ENCODE measurements around the gene APEX1.

APEX1 gene

DNA sequence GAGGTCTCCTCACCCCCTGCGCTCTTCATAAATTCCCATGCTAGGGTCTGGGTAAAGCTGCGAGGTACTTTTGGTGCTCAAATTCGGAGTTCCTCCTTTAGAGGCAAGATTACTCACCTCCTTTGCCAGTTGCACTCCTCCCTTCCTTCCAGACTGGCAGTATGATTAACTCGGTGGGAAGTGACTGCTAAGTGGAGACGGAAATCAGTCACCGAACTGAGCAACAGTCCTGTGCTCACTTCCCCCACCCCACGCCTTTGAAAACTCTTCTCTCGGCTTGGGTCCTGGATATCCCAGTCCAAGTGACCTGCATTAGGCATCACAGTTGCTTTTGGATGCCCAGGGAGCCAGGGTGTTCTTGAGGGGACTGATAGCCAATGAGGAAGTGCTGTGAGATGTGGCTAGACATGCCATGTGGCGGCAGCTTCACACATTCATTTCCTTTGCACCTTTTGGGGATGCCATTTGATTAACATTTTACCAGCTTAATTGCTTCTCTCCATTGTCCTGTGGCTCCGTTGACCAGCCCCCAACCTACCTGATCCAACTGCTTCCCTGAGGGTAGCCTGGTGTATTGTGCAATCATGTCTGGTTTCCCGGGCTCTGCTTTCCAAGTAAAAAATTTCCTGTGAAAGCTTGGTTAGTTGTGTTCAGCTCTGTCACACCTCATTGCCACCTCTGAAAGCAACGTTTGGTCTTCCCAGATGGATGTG, 15.0 kb downstream of the APEX1 start:
- TF ChIP-seq, protein P1, sequence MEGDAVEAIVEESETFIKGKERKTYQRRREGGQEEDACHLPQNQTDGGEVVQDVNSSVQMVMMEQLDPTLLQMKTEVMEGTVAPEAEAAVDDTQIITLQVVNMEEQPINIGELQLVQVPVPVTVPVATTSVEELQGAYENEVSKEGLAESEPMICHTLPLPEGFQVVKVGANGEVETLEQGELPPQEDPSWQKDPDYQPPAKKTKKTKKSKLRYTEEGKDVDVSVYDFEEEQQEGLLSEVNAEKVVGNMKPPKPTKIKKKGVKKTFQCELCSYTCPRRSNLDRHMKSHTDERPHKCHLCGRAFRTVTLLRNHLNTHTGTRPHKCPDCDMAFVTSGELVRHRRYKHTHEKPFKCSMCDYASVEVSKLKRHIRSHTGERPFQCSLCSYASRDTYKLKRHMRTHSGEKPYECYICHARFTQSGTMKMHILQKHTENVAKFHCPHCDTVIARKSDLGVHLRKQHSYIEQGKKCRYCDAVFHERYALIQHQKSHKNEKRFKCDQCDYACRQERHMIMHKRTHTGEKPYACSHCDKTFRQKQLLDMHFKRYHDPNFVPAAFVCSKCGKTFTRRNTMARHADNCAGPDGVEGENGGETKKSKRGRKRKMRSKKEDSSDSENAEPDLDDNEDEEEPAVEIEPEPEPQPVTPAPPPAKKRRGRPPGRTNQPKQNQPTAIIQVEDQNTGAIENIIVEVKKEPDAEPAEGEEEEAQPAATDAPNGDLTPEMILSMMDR (IDR thresholded peaks at IDR 0.05; ENCODE audit: low read depth, low read length), result no peak
- no peak for DNase-seq (ENCODE audit: extremely low read depth, low read depth)

DNA sequence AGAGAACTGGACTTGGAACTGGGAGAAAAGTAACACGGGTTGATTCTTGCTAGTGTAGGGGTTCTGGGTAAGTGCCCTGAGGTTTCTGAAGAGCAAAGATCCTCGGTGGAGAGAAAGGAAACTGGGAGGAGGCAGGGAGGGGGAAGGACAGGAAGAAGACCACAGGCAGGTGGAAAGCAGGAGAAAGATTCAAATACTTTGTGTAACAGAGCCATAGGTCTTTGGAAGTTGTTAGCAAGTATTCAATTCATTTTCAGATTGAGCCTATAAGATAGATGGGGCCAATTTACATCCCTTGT, 15.5 kb downstream of the APEX1 start:
- TF ChIP-seq, protein P1 (IDR thresholded peaks at IDR 0.05; ENCODE audit: low read depth, low read length), result no peak
- DNase-seq (ENCODE audit: extremely low read depth, low read depth), result no peak

DNA sequence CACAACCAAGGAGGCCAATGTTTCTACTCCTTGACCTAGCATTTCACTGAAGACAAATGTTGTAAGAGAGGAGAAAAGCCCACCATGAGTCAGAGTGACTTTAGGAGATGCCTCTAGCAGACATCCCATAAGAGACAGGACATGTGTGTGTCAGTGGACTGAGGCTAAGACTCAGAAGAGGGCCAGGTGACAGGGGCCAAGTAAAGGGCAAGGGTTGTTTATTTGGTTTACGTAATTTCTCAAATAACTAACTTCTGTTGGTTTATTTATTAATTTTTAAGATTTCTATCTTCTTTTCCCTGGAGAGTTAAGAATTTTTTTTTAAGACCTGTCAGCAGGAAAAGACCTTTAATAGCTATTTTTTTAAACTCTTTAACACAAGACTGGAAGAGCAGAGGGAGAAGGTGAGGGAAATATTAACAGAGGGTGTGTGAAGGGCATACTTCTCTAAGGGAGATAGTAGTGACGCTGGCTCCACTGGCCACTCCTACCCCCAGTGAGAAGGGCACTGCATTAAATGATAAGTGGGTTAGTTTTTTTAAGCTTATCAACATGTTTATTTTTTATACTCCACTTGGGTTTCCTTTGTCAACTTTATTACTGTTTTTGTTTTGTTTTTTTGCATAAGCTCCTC, 17.6 kb downstream of the APEX1 start:
- no peak for DNase-seq (ENCODE audit: extremely low read depth, low read depth)
- TF ChIP-seq, protein P1 (IDR thresholded peaks at IDR 0.05; ENCODE audit: low read depth, low read length), result no peak

- DNase-seq (ENCODE audit: extremely low read depth, low read depth), result no peak
- TF ChIP-seq, protein P1 (IDR thresholded peaks at IDR 0.05; ENCODE audit: low read depth, low read length), result no peak
Observed at GRCh38 chr14:20476776-20477175, 21.8 kb downstream of the APEX1 start.

DNA sequence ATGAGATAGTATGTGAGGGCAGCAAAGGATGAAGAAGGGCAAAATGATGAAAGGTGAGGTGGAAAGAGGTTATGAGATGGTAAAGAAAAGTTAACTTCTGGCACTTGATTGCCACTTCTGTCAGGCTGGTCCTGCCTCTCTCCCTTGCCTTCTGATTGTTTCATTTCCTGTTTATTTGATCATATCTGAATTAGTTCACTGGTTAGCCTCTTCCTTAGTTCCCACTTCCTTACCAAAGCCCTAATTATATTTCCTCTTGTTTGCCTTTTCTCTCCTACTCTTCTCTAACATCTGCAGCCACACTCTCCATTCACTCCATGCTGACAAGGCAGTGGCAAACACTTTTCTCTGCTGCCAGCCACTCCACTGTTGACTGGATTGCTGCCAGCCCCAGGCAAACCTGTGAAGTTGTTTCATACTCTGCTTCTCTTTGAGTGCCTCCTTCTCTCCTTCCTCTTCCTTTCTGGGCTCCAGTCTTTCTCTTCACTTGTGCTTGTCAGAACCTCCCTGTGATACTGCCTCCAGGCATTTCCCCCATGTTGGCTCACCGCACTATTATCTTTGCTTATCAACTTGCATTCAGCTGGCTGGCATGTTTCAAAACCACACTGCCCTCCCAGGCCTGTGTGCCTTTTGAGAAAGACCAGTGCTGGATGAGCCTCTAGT, 22.3 kb downstream of the APEX1 start:
- TF ChIP-seq, protein P1 (IDR thresholded peaks at IDR 0.05; ENCODE audit: low read depth, low read length), result no peak
- no peak for DNase-seq (ENCODE audit: extremely low read depth, low read depth)

- TF ChIP-seq, protein P1 (IDR thresholded peaks at IDR 0.05; ENCODE audit: low read depth, low read length), result no peak
- no peak for DNase-seq (ENCODE audit: extremely low read depth, low read depth)
Observed at GRCh38 chr14:20478894-20479293, 23.9 kb downstream of the APEX1 start.

- TF ChIP-seq, protein P1 (IDR thresholded peaks at IDR 0.05; ENCODE audit: low read depth, low read length), result no peak
- no peak for DNase-seq (ENCODE audit: extremely low read depth, low read depth)
Observed at GRCh38 chr14:20482382-20482781, 27.4 kb downstream of the APEX1 start.

All from AG09319 (cell line).